Endothelial cell of umbilical vein (primary cell): ENCODE data around the gene BCL11B. TPM values are rescaled to one million over a fixed set of nuclear protein-coding genes. Genes with fewer than 3 reads are reported as not detected.

Source experiments
- BruUV-seq: library from RNA; stranded (reverse); fragments of 400-500 nt; replicated peaks from 2 replicates; lab custom pipeline; 2021; lab: Mats Ljungman, UMichigan
- CTCF ChIA-PET: fragments of 300-600, 350-600 bp; sonication (Branson Sonifier 250); formaldehyde crosslinking; loops from one replicate; lab custom pipeline; 2021; ENCODE audit warnings: antibody characterized with exemption, inconsistent platforms; lab: Charles Lee
- POLR2A ChIA-PET: fragments of 300-600, 350-600 bp; sonication (Branson Sonifier 250); formaldehyde crosslinking; loops from one replicate; lab custom pipeline; 2021; ENCODE audit warnings: antibody characterized with exemption, inconsistent platforms; lab: Charles Lee
- DNase-seq: peaks from one replicate; pipeline ENCODE4 v3.0.0-alpha.2; 2011; ENCODE audit warnings: low read depth, low spot score
- FAIRE-seq: peaks from 2 replicates; lab custom pipeline; 2011; peaks lifted over from hg19 to GRCh38; lab: Jason Lieb, UNC
- H2AFZ ChIP-seq: 2 replicates; pipeline ENCODE4 v1.6.0; 2012; ENCODE audit warnings: low read depth, low read length, control low read depth, inconsistent platforms
- H3K27ac ChIP-seq: 2 replicates; pipeline ENCODE4 v1.5.1; 2011; ENCODE audit warnings: low read depth, mild to moderate bottlenecking, control low read depth, low read length, moderate library complexity; ENCODE audit not compliant: insufficient read depth
- H3K27me3 ChIP-seq, 2 experiments: 2 replicates each; pipeline versions ENCODE4 v1.6.0 to v1.6.1; 2011; ENCODE audit warnings: low read length in 2 of 2, mixed read lengths in 1 of 2; ENCODE audit not compliant: control insufficient read depth in 2 of 2, insufficient read depth in 2 of 2
- H3K36me3 ChIP-seq, 2 experiments: 2 replicates in 1 of 2; 3 replicates in 1 of 2; pipeline ENCODE4 v1.5.1; 2011; ENCODE audit warnings: low read length in 2 of 2, mild to moderate bottlenecking in 1 of 2, moderate library complexity in 1 of 2; ENCODE audit not compliant: control insufficient read depth in 2 of 2, insufficient read depth in 2 of 2; ENCODE audit errors: extremely low read depth in 1 of 2
- H3K4me1 ChIP-seq: 3 replicates; pipeline ENCODE4 v1.5.1; 2011; ENCODE audit warnings: mild to moderate bottlenecking, low read length; ENCODE audit not compliant: control insufficient read depth, insufficient read depth; ENCODE audit errors: extremely low read depth
- H3K4me2 ChIP-seq: 2 replicates; pipeline ENCODE4 v1.6.1; 2011; ENCODE audit warnings: low read length, control low read depth, mixed read lengths; ENCODE audit not compliant: insufficient read depth
- H3K4me3 ChIP-seq, 3 experiments: fragments of 200-600 bp in 1 of 3; sonication (generic), shearing (Covaris generic) in 1 of 3; replicated peaks in 1 of 3; 2 replicates each; pipeline ENCODE4 v1.5.1; 2011 to 2016; ENCODE audit warnings: control low read depth in 3 of 3, low read length in 3 of 3, mild to moderate bottlenecking in 2 of 3, inconsistent platforms in 1 of 3, low read depth in 1 of 3, moderate library complexity in 1 of 3; ENCODE audit not compliant: insufficient read depth in 1 of 3
- H3K79me2 ChIP-seq: 2 replicates; pipeline ENCODE4 v1.6.0; 2012; ENCODE audit warnings: low read length, inconsistent platforms; ENCODE audit not compliant: control insufficient read depth, insufficient read depth
- H3K9ac ChIP-seq: replicated peaks from 2 replicates; pipeline ENCODE3; 2011; ENCODE audit warnings: low read length, control low read depth; ENCODE audit not compliant: insufficient read depth; ENCODE audit errors: extremely low read depth
- H3K9me1 ChIP-seq: replicated peaks from 3 replicates; pipeline ENCODE4 v1.6.0; 2011; ENCODE audit warnings: mild to moderate bottlenecking, low read length; ENCODE audit not compliant: control insufficient read depth, insufficient read depth; ENCODE audit errors: extremely low read depth
- H3K9me3 ChIP-seq: replicated peaks from 2 replicates; pipeline ENCODE4 v1.5.1; 2012; ENCODE audit warnings: low read length, inconsistent platforms; ENCODE audit not compliant: control insufficient read depth, insufficient read depth
- H4K20me1 ChIP-seq: replicated peaks from 2 replicates; pipeline ENCODE3; 2011; ENCODE audit warnings: mild to moderate bottlenecking, low read length; ENCODE audit not compliant: control insufficient read depth, insufficient read depth; ENCODE audit errors: extremely low read depth
- EZH2 ChIP-seq: IDR thresholded peaks from 2 replicates; pipeline ENCODE4 v1.6.1; 2012; ENCODE audit warnings: borderline replicate concordance, low read depth, mild to moderate bottlenecking, moderate library complexity, low read length, inconsistent platforms; ENCODE audit not compliant: severe bottlenecking
- FOS ChIP-seq: IDR thresholded peaks from 2 replicates; pipeline ENCODE4 v1.6.1; 2011; ENCODE audit warnings: mild to moderate bottlenecking, low read length, moderate library complexity, borderline replicate concordance; ENCODE audit not compliant: insufficient read depth
- GATA2 ChIP-seq: IDR thresholded peaks from 2 replicates; pipeline ENCODE4 v1.7.0; 2011; ENCODE audit warnings: low read depth, mild to moderate bottlenecking, moderate library complexity, mixed read lengths, low read length; ENCODE audit not compliant: insufficient read length, insufficient read depth
- JUN ChIP-seq: IDR thresholded peaks from 2 replicates; pipeline ENCODE4 v1.6.1; 2011; ENCODE audit warnings: borderline replicate concordance, low read depth; ENCODE audit not compliant: insufficient read length, insufficient read depth
- MAX ChIP-seq: IDR thresholded peaks from 2 replicates; pipeline ENCODE4 v1.6.1; 2011; ENCODE audit not compliant: insufficient read depth, insufficient read length
- MYC ChIP-seq: IDR thresholded peaks from one replicate; pipeline ENCODE4 v1.6.1; 2011; ENCODE audit warnings: mild to moderate bottlenecking, low read depth, low read length
- POLR2A ChIP-seq: IDR thresholded peaks from 2 replicates; pipeline ENCODE4 v1.6.1; 2012; ENCODE audit warnings: low read depth, mild to moderate bottlenecking, control low read depth, low read length
- POLR2AphosphoS5 ChIP-seq: IDR thresholded peaks from 2 replicates; pipeline ENCODE4 v1.6.1; 2012; ENCODE audit warnings: low read depth, mild to moderate bottlenecking, control low read depth, low read length, moderate library complexity; ENCODE audit not compliant: insufficient read depth
- dilution Hi-C: fragments of 300-500 bp; cut with MboI; formaldehyde crosslinking; loops from one replicate; pipeline ENCODE4 v1.15.0; 2019; ENCODE audit warnings: low sequenced_read_pairs; ENCODE audit not compliant: extremely low pct_ligation_motif_present
- intact Hi-C: fragments of 100-400 bp; cut with micrococcal nuclease; formaldehyde crosslinking; loops from one replicate; pipeline ENCODE4 v1.10.0; 2022
- polyA plus RNA-seq, 4 experiments: library from polyadenylated mRNA; depleted of rRNA in 3 of 4; stranded (reverse) in 3 of 4; unstranded in 1 of 4; fragments of >200 nt; gene quantifications; 2 replicates each; pipeline versions ENCODE4 v1.2.1 to v1.2.3, GENCODE V29; 2011 to 2012; ENCODE audit warnings: missing spikeins in 1 of 4
- total RNA-seq: library from RNA; stranded (reverse); gene quantifications from 2 replicates; pipeline ENCODE4 v1.2.3, GENCODE V29; 2021

Gene BCL11B
- total and polyA plus RNA-seq, 2 donors (not counting 3 experiments of a cell fraction or from before 2014, with no cell fraction given), result 0.03 to 0.07 TPM

DNA sequence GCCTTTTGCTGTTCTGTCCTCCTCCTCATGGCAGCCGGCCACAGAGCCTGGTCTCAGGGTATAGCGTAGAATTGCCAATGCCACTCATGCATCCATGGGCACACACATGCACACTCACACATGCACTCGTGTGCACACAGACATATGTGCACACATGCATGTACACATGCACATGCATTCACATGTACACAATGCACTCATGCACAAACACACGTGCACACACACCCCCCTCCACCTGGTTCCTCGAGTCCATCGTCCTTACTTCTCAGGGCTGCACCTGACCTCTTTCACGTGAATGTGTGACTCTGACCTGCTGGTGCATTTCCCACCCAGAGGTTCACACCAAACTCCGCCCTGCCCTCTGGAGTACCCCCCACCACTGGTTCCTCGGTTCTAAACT lies 60.6 kb downstream of the BCL11B start:
- Histone ChIP-seq H3K4me1 (no peaks in the 10 kb centered on the region), H3K27ac (no peak overlapping the region), H3K4me2 (no peak overlapping the region), H3K27me3 (no peaks in the 10 kb centered on the region), H2AFZ (no peak overlapping the region), H3K9ac (no peak overlapping the region), H3K36me3 (no peaks in the 10 kb centered on the region), H3K4me3 (no peak overlapping the region), H4K20me1 (no peaks in the 10 kb centered on the region), H3K79me2 (no peaks in the 10 kb centered on the region), H3K9me3 (no peaks in the 10 kb centered on the region), H3K9me1 (no peaks in the 10 kb centered on the region)
- no TSS peak for BruUV-seq
- DNase-seq (no peak), FAIRE-seq (no peak)
- TF ChIP-seq FOS (no peak), MYC (no peak), POLR2A (no peak), POLR2AphosphoS5 (no peak), MAX (no peak)
- CTCF ChIA-PET, result no interaction called here
- POLR2A ChIA-PET, result no interaction called here
- dilution Hi-C loops, result no loop called here
- intact Hi-C loops, result no loop called here

- no TSS peak for BruUV-seq
- Histone ChIP-seq H3K27me3 (no peaks in the 10 kb centered on the region), H3K4me3 (no peak overlapping the region), H3K79me2 (no peaks in the 10 kb centered on the region), H3K9ac (no peak overlapping the region), H4K20me1 (no peaks in the 10 kb centered on the region), H3K9me1 (no peaks in the 10 kb centered on the region), H3K4me1 (no peaks in the 10 kb centered on the region), H3K27ac (no peak overlapping the region), H3K36me3 (no peaks in the 10 kb centered on the region), H3K4me2 (no peak overlapping the region), H3K9me3 (no peaks in the 10 kb centered on the region), H2AFZ (no peak overlapping the region)
- ChIA-PET CTCF (no interaction called here), POLR2A (no interaction called here)
- dilution Hi-C loops, result no loop called here
- TF ChIP-seq GATA2, result no peak
- TF ChIP-seq FOS, result no peak
- TF ChIP-seq JUN, result no peak
- TF ChIP-seq MYC, result no peak
- no peak for TF ChIP-seq MAX
- TF ChIP-seq EZH2, result no peak
- TF ChIP-seq POLR2AphosphoS5, result no peak
- no peak for TF ChIP-seq POLR2A
- FAIRE-seq (no peak), DNase-seq (no peak)
- intact Hi-C loops, result no loop called here
These were observed 61.7 kb downstream of the BCL11B start for GRCh38 chr14:99210333-99210732.
